EL (cell line): Measurements from ENCODE around the gene ELANE.

Experiments used
- DNase-seq: peaks from one replicate; pipeline ENCODE4 v3.0.0-alpha.2; 2016

The ELANE gene

GRCh38 chr19:900302-901111 lies 48.4 kb downstream of the ELANE start:
- DNase-seq: no peak

GRCh38 chr19:901216-902092 lies 49.4 kb downstream of the ELANE start:
- no peak for DNase-seq

GRCh38 chr19:902093-902370 lies 49.9 kb downstream of the ELANE start:
- no peak for DNase-seq

- DNase-seq: no peak
Measured at GRCh38 chr19:902446-903226, 50.5 kb downstream of the ELANE start.

- DNase-seq: no peak
Measured at GRCh38 chr19:903266-903797, 51.2 kb downstream of the ELANE start.

- DNase-seq: no peak
Measured at GRCh38 chr19:904545-904944, 52.4 kb downstream of the ELANE start.
